C4-2B (cell line): Measurements from ENCODE around the gene DNAJC24.
"Not testable (repeated sequence)": the region's sequence is repeated elsewhere in the genome, so short reads cannot be mapped to it uniquely, and the experiment has no call there.

Source experiments
- H3K27ac ChIP-seq: fragments of 450-650 bp; 2 replicates; pipeline ENCODE4 v1.5.1; 2017
- ZFX ChIP-seq: fragments of 450-650 bp; IDR thresholded peaks from 2 replicates; pipeline ENCODE4 v1.6.1; 2017
- TF ChIP-seq, protein P1 (sequence below): fragments of 450-650 bp; conservative IDR thresholded peaks from 2 replicates; pipeline ENCODE4 v1.5.1; 2017; ENCODE audit warnings: mild to moderate bottlenecking

The DNAJC24 gene, protein sequence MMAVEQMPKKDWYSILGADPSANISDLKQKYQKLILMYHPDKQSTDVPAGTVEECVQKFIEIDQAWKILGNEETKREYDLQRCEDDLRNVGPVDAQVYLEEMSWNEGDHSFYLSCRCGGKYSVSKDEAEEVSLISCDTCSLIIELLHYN

DNA sequence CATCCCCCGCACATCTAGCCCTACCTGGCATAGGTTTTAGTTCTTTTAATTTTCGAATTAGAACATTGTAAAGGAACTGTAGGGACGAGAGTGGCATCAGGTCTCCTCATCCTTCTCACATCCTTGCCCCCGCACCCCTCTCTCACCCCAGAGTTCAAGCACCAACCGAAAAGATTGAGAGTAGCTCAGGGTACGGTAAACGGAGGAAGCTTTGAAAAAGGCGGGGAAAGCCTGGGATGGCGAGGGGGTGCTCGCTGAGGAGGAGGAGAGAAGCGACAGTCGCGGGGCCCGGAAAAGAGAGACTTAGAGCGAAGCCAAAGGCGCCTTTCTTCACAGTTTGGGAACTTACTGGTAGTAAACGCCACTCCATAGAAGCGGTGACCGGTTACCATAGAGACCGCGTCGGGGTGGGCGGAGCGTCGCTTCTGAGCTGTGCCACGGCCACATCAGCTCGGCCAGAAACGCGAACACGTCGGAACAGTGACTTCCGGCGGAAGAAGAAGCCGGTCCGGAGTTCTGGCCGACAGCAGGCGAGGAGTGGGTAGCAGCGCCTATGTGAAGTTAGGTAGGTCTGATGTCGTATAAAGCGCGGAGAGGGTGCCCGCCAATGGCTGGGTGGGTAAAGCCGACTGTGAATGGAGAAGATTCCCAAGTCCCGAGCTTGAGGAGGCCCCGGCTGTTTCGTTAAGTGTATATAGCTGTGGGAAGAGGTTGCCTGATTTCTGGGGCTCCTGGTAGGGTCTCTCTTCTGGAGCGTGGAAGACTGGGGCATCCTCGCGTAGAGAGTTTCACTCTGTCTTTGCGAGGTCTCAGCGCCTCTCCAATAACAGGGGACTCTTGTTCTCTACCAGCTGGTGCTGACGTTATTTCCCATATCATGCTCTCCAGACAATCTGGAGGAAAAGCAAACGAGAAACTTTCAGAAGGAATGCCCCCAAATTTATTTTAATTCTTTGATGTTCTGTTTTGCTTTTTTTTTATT is at the start of gene DNAJC24, which contains the start of gene DCDC1:
Gene DNAJC24, plus strand, starts transcription at position 513 of the 982 bp plus-strand sequence. CDS start 889 bp downstream, outside the sequence.
Gene DCDC1, minus strand, starts transcription at position 392 of the 982 bp plus-strand sequence. CDS start 41,459 bp downstream, outside the sequence.
- TF ChIP-seq ZFX, result no peak
- TF ChIP-seq, protein P1, sequence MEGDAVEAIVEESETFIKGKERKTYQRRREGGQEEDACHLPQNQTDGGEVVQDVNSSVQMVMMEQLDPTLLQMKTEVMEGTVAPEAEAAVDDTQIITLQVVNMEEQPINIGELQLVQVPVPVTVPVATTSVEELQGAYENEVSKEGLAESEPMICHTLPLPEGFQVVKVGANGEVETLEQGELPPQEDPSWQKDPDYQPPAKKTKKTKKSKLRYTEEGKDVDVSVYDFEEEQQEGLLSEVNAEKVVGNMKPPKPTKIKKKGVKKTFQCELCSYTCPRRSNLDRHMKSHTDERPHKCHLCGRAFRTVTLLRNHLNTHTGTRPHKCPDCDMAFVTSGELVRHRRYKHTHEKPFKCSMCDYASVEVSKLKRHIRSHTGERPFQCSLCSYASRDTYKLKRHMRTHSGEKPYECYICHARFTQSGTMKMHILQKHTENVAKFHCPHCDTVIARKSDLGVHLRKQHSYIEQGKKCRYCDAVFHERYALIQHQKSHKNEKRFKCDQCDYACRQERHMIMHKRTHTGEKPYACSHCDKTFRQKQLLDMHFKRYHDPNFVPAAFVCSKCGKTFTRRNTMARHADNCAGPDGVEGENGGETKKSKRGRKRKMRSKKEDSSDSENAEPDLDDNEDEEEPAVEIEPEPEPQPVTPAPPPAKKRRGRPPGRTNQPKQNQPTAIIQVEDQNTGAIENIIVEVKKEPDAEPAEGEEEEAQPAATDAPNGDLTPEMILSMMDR, result no peak
- H3K27ac ChIP-seq, result peak within 1 kb of the TSS; percentile 77

DNA sequence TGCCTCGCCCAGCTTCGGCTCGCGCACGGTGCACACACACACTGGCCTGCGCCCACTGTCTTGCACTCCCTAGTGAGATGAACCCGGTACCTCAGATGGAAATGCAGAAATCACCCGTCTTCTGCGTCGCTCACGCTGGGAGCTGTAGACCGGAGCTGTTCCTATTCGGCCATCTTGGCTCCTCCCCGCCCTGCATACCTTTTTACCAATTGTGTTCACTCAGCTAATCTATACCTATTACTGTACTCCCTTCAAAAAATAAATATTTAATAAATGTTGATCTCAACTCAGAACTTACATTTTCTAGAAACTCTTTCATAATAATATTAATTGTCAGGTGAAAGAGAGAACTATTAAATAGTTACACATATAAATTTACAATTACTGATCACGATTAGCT is 48.2 kb upstream of the DNAJC24 start:
- not testable (repeated sequence) for H3K27ac ChIP-seq

DNA sequence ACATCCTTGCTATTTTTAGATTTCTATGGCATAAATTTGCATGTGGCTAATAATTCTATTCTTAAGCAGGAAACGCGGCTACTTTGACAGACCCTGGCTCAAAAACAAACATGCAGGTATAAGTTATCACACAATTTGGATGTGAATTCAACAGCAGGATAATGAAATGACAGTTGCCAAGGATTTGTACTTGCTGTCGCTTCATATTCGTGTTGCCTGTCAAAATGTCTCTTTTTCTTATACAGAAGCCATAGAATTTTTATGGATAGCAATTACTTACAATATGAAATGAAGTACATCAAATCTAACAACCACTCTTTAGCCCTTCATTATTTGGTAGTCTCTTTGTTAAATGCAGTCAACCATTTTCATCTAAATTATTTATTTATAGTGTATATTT is 46.5 kb upstream of the DNAJC24 start:
- no peak for TF ChIP-seq ZFX
- TF ChIP-seq, protein P1, result no peak
- H3K27ac ChIP-seq, result no peak overlapping the region

DNA sequence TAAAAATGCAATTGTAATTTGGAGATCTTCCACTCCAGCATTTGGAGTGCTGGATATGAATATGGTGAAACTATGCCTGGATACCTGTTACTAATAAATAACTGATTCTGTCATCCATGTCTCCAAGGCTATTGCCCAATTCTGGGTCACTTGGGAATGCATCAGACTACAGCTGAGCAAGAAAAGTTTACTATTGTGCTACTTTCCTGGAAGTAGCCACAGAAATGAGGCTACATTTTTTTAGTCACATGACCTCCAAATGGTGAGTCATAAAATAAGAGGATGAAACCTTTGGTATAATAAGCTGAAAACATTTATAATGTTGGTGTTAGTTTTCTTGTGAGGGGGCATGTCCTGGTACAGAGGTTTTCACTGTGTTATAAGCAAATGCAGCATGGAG is 44.5 kb upstream of the DNAJC24 start:
- TF ChIP-seq, protein P1, result no peak
- no peak for TF ChIP-seq ZFX
- H3K27ac ChIP-seq, result no peak overlapping the region

DNA sequence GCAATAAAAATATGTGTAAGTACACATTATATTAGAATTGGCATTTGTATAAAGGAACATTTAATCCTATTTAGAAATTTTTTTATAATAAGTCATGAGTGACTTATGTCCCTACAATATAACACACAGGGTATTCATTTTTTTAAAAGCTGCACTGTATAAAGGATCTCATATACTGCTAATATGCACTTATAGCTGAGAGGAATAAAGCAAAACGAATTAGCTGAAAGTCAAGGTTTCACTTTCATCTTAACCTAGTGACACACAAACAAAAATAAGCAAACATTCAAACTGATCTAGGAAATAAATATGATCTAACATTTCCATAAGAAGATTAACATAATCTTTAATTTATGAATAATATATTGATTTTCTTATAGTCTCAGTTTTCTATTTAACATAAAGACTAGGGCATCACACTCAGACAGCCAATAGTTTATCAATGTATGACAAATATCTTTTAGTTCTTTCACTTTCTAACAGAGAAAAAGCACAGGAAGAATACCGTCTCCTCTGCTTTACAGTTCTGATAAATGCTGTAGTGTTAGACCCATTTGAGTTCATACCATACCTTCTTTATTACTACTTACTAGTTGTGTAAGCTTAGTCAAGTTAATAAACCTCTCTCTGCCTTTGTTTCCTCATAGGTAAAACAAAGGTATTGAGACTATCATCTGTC is 43.1 kb upstream of the DNAJC24 start:
- H3K27ac ChIP-seq, result no peak overlapping the region
- TF ChIP-seq, protein P1, result no peak
- TF ChIP-seq ZFX, result no peak

DNA sequence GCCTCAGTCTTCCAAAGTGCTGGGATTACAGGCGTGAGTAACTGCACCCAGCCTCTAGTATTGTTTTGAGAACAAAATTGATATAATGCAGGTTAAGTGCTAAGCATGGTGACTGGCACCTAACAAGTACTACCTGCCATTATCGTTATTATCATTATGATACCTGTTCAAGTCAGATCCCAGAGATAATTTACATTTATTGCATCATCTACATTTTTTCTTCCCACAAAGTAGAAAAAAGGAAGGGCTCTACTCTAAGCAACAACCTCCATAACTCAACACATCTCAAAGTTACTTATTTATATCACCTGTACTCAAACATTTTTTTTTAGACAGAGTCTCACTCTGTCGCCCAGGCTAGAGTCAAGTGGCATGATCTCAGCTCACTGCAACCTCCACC is 42.2 kb upstream of the DNAJC24 start:
- TF ChIP-seq ZFX, result no peak
- TF ChIP-seq, protein P1, result no peak

DNA sequence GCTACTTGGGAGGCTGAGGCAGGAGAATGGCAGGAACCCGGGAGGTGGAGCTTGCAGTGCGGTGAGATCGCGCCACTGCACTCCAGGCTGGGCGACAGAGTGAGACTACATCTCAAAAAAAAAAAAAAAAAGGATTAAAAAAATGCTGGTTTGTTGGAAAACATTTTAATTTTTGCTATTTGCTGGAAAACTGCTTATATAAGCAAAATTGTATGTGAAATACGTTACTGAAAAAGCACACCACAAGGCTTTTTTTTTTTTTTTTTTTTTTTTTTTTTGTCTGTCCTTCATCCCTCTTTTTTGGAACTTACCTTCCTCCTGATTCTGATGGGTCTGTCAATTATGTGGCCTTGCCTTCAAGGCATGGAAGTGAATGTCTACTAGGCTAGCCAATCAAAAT is 41.0 kb upstream of the DNAJC24 start:
- no peak overlapping the region for H3K27ac ChIP-seq
- TF ChIP-seq, protein P1, result no peak
- no peak for TF ChIP-seq ZFX

More for the DNA sequence above, 42.2 kb upstream of the DNAJC24 start:
- no peak overlapping the region for H3K27ac ChIP-seq
